ENCODE results near the gene UTP18. TPM values are rescaled to one million over a fixed set of nuclear protein-coding genes. Genes with fewer than 3 reads are reported as not detected.

UTP18 gene
- total and polyA plus RNA-seq, 5 donors from 2014 or later, result 50.2 to 56.7 (median 55.4) TPM

DNA sequence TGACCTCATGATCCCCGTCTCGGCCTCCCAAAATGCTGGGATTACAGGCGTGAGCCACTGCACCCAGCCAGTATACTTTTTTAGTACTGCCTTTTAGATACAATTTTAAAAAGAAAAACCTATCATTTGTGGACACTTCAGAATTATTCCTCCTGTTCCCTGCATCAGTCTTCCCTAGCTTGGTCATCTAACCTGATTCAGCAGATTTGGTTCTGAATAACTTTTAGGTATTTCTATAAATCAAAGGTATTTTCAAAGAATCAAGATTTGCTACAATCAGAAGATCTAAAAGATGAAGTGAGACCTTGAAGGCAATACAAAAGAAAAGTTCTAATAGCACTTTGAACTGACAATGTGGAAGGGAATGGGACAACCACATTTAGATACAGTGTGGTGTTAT, 30.5 kb upstream of the UTP18 start:
- Histone ChIP-seq H3K9me3 (ENCODE audit: control insufficient read depth in 2 of 2, low read length in 2 of 2) (no peaks in the 10 kb centered on the region), H3K27me3 (ENCODE audit: control insufficient read depth, insufficient read depth, low read length) (no peaks in the 10 kb centered on the region), H3K4me1 (ENCODE audit: control insufficient read depth, insufficient read depth, low read length, poor library complexity, severe bottlenecking) (no peaks in the 10 kb centered on the region), H3K4me3 (ENCODE audit: low read depth, low read length) (no peak overlapping the region), H3K36me3 (ENCODE audit: control insufficient read depth, insufficient read depth, low read length) (no peaks in the 10 kb centered on the region), H3K27ac (ENCODE audit: insufficient read depth, low read length, poor library complexity, severe bottlenecking) (no peak overlapping the region)
- ATAC-seq (ENCODE audit: low read depth in 2 of 2), result no peak
- H3K9me3 Mint-ChIP-seq, result no peaks in the 10 kb centered on the region
- no peak for DNase-seq
- H3K4me3 Mint-ChIP-seq, result no peak overlapping the region
- H3K4me1 Mint-ChIP-seq, result peaks cover 32 to 46% (median 38%) of the 10 kb centered on the region in 4 donors
- H3K27ac Mint-ChIP-seq, result no peak overlapping the region
- no peaks in the 10 kb centered on the region for H3K27me3 Mint-ChIP-seq
- H3K36me3 Mint-ChIP-seq, result peaks cover 3% of the 10 kb centered on the region

DNA sequence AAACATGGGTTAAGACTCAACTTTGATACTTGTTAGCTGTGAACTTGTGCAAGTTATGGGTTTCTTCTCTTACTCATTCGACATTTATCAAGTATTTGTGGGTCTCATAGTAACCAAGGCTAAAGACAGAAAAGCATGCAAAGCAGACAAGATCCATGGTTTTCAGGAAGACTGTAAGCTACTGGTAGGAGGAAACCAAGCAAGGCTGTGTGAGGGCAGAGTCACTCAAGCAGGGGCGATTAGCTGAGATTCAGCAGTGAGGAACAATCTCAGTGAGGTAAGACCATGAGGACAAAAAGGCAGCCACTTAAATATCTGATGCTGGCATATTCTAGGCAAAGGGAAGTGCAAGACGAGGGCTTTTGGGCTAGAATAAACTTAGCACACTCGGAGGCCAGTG, 30.0 kb upstream of the UTP18 start:
- Histone ChIP-seq H3K36me3 (ENCODE audit: control insufficient read depth, insufficient read depth, low read length) (no peaks in the 10 kb centered on the region), H3K9me3 (ENCODE audit: control insufficient read depth in 2 of 2, low read length in 2 of 2) (no peaks in the 10 kb centered on the region), H3K4me1 (ENCODE audit: control insufficient read depth, insufficient read depth, low read length, poor library complexity, severe bottlenecking) (no peaks in the 10 kb centered on the region), H3K27ac (ENCODE audit: insufficient read depth, low read length, poor library complexity, severe bottlenecking) (no peak overlapping the region), H3K4me3 (ENCODE audit: low read depth, low read length) (no peak overlapping the region), H3K27me3 (ENCODE audit: control insufficient read depth, insufficient read depth, low read length) (no peaks in the 10 kb centered on the region)
- H3K4me3 Mint-ChIP-seq, result peak overlapping the region in 1 of 4 donors; percentile 21
- H3K9me3 Mint-ChIP-seq, result no peaks in the 10 kb centered on the region
- H3K36me3 Mint-ChIP-seq, result no peaks in the 10 kb centered on the region
- H3K4me1 Mint-ChIP-seq, result peaks cover 28 to 46% (median 37%) of the 10 kb centered on the region in 4 donors
- DNase-seq (no peak), ATAC-seq (ENCODE audit: low read depth in 2 of 2) (no peak)
- H3K27me3 Mint-ChIP-seq, result no peaks in the 10 kb centered on the region
- H3K27ac Mint-ChIP-seq, result peak overlapping the region in 1 of 3 donors; percentile 77

DNA sequence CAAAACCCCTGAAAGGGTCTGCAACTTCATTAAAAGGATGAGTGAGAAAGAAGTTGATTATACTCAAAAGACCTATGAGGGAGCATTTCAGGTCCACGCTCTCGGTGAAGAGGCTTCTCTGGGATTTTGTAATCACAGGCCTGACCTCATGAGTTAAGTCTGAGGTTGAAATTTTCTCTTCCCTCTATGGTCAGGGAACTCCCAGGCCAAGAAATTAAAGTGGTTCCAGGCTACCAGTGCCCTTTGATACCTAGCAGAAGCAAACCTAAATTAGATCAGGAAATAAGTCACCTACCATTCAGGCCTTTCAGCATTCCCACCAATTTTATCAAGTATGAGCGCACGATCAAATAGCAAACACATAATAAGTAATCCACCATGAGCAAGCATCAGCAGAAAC, 28.3 kb upstream of the UTP18 start:
- Histone ChIP-seq H3K27me3 (ENCODE audit: control insufficient read depth, insufficient read depth, low read length) (no peaks in the 10 kb centered on the region), H3K9me3 (ENCODE audit: control insufficient read depth in 2 of 2, low read length in 2 of 2) (no peaks in the 10 kb centered on the region), H3K4me3 (ENCODE audit: low read depth, low read length) (no peak overlapping the region), H3K27ac (ENCODE audit: insufficient read depth, low read length, poor library complexity, severe bottlenecking) (no peak overlapping the region), H3K36me3 (ENCODE audit: control insufficient read depth, insufficient read depth, low read length) (no peaks in the 10 kb centered on the region), H3K4me1 (ENCODE audit: control insufficient read depth, insufficient read depth, low read length, poor library complexity, severe bottlenecking) (no peaks in the 10 kb centered on the region)
- H3K9me3 Mint-ChIP-seq, result no peaks in the 10 kb centered on the region
- H3K36me3 Mint-ChIP-seq, result no peaks in the 10 kb centered on the region
- peak overlapping the region in 1 of 3 donors; percentile 45 for H3K27ac Mint-ChIP-seq
- peaks cover 33 to 58% (median 46%) of the 10 kb centered on the region in 4 donors for H3K4me1 Mint-ChIP-seq
- DNase-seq (no peak), ATAC-seq (ENCODE audit: low read depth in 2 of 2) (no peak)
- H3K27me3 Mint-ChIP-seq, result no peaks in the 10 kb centered on the region
- H3K4me3 Mint-ChIP-seq, result no peak overlapping the region

DNA sequence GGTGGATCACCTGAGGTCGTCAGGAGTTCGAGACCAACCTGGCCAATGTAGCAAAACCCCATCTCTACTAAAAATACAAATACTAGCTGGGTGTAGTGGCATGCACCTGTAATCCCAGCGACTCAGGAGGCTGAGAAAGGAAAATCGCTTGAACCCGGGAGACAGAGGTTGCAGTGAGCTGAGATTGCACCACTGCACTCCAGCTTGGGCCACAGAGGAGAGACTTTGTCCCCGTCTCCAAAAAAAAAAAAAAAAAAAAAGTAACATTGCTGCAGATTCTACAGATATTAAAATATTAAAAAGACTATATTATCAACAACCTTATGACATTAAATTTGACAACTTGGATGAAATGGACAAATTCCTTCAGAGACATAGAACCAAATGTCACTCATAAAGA, 26.2 kb upstream of the UTP18 start:
- no peaks in the 10 kb centered on the region for H3K36me3 ChIP-seq (ENCODE audit: control insufficient read depth, insufficient read depth, low read length)
- Mint-ChIP-seq H3K27ac (no peak overlapping the region), H3K4me3 (no peak overlapping the region), H3K36me3 (no peaks in the 10 kb centered on the region), H3K4me1 (peaks cover 37 to 69% (median 54%) of the 10 kb centered on the region in 4 donors), H3K9me3 (no peaks in the 10 kb centered on the region), H3K27me3 (no peaks in the 10 kb centered on the region)
- no peak overlapping the region for H3K27ac ChIP-seq (ENCODE audit: insufficient read depth, low read length, poor library complexity, severe bottlenecking)
- no peaks in the 10 kb centered on the region for H3K9me3 ChIP-seq (ENCODE audit: control insufficient read depth in 2 of 2, low read length in 2 of 2)
- ATAC-seq (ENCODE audit: low read depth in 2 of 2) (no peak), DNase-seq (no peak)
- H3K4me3 ChIP-seq (ENCODE audit: low read depth, low read length), result no peak overlapping the region
- no peaks in the 10 kb centered on the region for H3K27me3 ChIP-seq (ENCODE audit: control insufficient read depth, insufficient read depth, low read length)
- peaks cover 6% of the 10 kb centered on the region for H3K4me1 ChIP-seq (ENCODE audit: control insufficient read depth, insufficient read depth, low read length, poor library complexity, severe bottlenecking)

DNA sequence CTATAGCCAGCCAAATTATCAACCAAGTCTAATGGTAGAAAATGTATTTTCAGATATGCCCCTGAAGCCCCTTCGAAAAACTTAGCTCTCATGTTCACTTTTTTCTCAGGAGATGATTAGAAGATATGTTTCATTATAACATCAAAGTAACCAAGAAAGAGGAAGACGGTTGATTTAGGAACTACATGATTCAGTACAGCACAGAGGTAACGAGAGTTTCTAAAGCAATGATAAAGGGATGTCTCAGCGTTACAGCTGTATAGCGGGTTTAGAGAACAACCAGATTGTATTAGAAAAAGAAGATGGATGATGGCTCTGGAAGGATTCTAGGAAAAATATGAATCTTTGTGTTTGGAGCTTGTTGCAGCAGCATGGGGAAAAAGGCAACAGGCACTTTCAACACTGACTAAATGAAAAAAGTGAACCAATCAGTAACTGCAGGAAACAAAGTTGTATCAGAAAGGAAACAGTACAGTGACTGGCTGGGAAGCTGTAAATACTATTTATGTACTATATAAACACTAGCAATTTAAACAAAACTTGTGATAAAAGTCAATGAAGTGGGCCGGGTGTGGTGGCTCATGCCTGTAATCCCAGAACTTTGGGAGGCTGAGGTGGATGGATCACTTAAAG, 22.0 kb upstream of the UTP18 start:
- H3K36me3 ChIP-seq (ENCODE audit: control insufficient read depth, insufficient read depth, low read length), result no peaks in the 10 kb centered on the region
- peak overlapping the region in 3 of 4 donors; percentile 19 to 65 (median 52) for H3K4me3 Mint-ChIP-seq
- peak overlapping the region; percentile 54 for H3K4me3 ChIP-seq (ENCODE audit: low read depth, low read length)
- no peaks in the 10 kb centered on the region for H3K9me3 Mint-ChIP-seq
- DNase-seq (peak in 1 of 3 donors; percentile 22), ATAC-seq (ENCODE audit: low read depth in 2 of 2) (peak; percentile 60 to 66)
- no peaks in the 10 kb centered on the region for H3K27me3 Mint-ChIP-seq
- H3K27ac Mint-ChIP-seq, result peak overlapping the region in 2 of 3 donors; percentile 8 to 31
- H3K9me3 ChIP-seq (ENCODE audit: control insufficient read depth in 2 of 2, low read length in 2 of 2), result no peaks in the 10 kb centered on the region
- H3K27ac ChIP-seq (ENCODE audit: insufficient read depth, low read length, poor library complexity, severe bottlenecking), result no peak overlapping the region
- no peaks in the 10 kb centered on the region for H3K27me3 ChIP-seq (ENCODE audit: control insufficient read depth, insufficient read depth, low read length)
- peaks cover 3% of the 10 kb centered on the region for H3K36me3 Mint-ChIP-seq
- peaks cover 6% of the 10 kb centered on the region for H3K4me1 ChIP-seq (ENCODE audit: control insufficient read depth, insufficient read depth, low read length, poor library complexity, severe bottlenecking)
- H3K4me1 Mint-ChIP-seq, result peaks cover 29 to 79% (median 52%) of the 10 kb centered on the region in 4 donors

DNA sequence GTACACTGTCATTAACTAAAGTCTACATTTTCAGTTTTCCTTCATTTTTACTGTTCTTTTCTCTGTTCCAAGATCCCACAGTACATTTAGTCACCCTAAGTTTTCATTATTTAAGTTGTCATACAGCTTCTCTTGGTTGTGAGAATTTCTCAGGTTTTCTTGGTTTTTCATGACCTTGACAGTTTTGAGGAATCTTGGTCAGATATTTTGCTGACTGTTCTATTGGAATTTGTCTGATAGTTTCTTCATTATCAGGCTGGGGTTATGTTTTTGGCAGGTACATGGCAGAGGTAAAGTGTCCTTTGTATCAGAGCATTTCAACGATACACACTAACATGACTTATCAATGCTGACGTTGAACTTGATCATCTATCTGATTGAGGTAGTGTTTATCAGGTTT, 20.1 kb upstream of the UTP18 start:
- no peak overlapping the region for H3K27ac Mint-ChIP-seq
- H3K27me3 Mint-ChIP-seq, result no peaks in the 10 kb centered on the region
- Histone ChIP-seq H3K27ac (ENCODE audit: insufficient read depth, low read length, poor library complexity, severe bottlenecking) (no peak overlapping the region), H3K4me3 (ENCODE audit: low read depth, low read length) (no peak overlapping the region), H3K27me3 (ENCODE audit: control insufficient read depth, insufficient read depth, low read length) (no peaks in the 10 kb centered on the region), H3K36me3 (ENCODE audit: control insufficient read depth, insufficient read depth, low read length) (no peaks in the 10 kb centered on the region), H3K4me1 (ENCODE audit: control insufficient read depth, insufficient read depth, low read length, poor library complexity, severe bottlenecking) (peaks cover 6% of the 10 kb centered on the region), H3K9me3 (ENCODE audit: control insufficient read depth in 2 of 2, low read length in 2 of 2) (no peaks in the 10 kb centered on the region)
- DNase-seq, result no peak
- H3K9me3 Mint-ChIP-seq, result no peaks in the 10 kb centered on the region
- ATAC-seq (ENCODE audit: low read depth in 2 of 2), result no peak
- H3K36me3 Mint-ChIP-seq, result peaks cover 3% of the 10 kb centered on the region
- peaks cover 24 to 75% (median 52%) of the 10 kb centered on the region in 4 donors for H3K4me1 Mint-ChIP-seq
- no peak overlapping the region for H3K4me3 Mint-ChIP-seq

DNA sequence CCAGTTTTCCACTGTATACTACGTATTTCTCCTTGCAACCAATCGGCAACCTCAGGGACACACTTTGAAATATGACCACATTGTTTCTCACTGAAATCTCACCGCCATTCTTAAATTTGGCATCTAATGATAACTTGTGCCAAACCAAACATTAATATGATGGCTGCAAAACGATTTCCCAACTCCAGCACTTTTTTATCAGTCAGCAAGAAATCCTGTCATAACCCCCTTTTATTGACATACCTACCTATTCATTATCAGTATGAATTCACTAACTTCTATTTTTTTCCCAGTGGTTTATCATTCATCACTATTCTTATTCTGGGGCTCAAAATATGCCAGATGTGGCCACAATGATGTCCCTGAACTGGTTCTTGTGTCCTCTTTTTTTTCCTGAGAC, 16.3 kb upstream of the UTP18 start:
- H3K27ac Mint-ChIP-seq, result no peak overlapping the region
- ATAC-seq (ENCODE audit: low read depth in 2 of 2) (no peak), DNase-seq (no peak)
- Histone ChIP-seq H3K27me3 (ENCODE audit: control insufficient read depth, insufficient read depth, low read length) (no peaks in the 10 kb centered on the region), H3K4me3 (ENCODE audit: low read depth, low read length) (no peak overlapping the region), H3K9me3 (ENCODE audit: control insufficient read depth in 2 of 2, low read length in 2 of 2) (no peaks in the 10 kb centered on the region), H3K4me1 (ENCODE audit: control insufficient read depth, insufficient read depth, low read length, poor library complexity, severe bottlenecking) (no peaks in the 10 kb centered on the region), H3K27ac (ENCODE audit: insufficient read depth, low read length, poor library complexity, severe bottlenecking) (no peak overlapping the region), H3K36me3 (ENCODE audit: control insufficient read depth, insufficient read depth, low read length) (no peaks in the 10 kb centered on the region)
- peaks cover 13 to 48% (median 35%) of the 10 kb centered on the region in 4 donors for H3K4me1 Mint-ChIP-seq
- H3K27me3 Mint-ChIP-seq, result no peaks in the 10 kb centered on the region
- H3K4me3 Mint-ChIP-seq, result no peak overlapping the region
- peaks cover 10% of the 10 kb centered on the region for H3K36me3 Mint-ChIP-seq
- no peaks in the 10 kb centered on the region for H3K9me3 Mint-ChIP-seq

DNA sequence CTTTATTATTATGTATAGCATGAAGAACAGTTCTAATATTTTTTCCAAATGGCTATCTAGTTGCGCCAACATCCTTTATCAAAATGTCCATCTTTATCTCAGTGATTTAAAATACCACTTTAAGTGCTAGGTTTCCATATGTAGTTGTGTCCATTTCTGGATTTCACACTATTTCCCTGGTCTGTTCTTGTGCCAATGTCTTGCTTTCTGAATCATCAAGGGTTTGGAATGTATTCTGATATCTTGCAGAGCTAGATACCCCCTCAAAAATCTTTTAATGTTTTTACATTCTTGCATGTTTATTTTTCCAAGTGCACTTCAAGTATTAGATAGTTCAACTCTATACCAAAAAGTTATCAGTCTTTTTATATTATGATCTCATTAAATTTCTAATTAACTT, 14.8 kb upstream of the UTP18 start:
- no peaks in the 10 kb centered on the region for H3K4me1 ChIP-seq (ENCODE audit: control insufficient read depth, insufficient read depth, low read length, poor library complexity, severe bottlenecking)
- Mint-ChIP-seq H3K4me1 (peaks cover 11 to 37% (median 26%) of the 10 kb centered on the region in 4 donors), H3K27me3 (no peaks in the 10 kb centered on the region), H3K36me3 (peaks cover 12% of the 10 kb centered on the region), H3K27ac (no peak overlapping the region), H3K9me3 (no peaks in the 10 kb centered on the region), H3K4me3 (no peak overlapping the region)
- H3K4me3 ChIP-seq (ENCODE audit: low read depth, low read length), result no peak overlapping the region
- no peak overlapping the region for H3K27ac ChIP-seq (ENCODE audit: insufficient read depth, low read length, poor library complexity, severe bottlenecking)
- H3K9me3 ChIP-seq (ENCODE audit: control insufficient read depth in 2 of 2, low read length in 2 of 2), result no peaks in the 10 kb centered on the region
- DNase-seq (no peak), ATAC-seq (ENCODE audit: low read depth in 2 of 2) (no peak)
- H3K27me3 ChIP-seq (ENCODE audit: control insufficient read depth, insufficient read depth, low read length), result no peaks in the 10 kb centered on the region
- no peaks in the 10 kb centered on the region for H3K36me3 ChIP-seq (ENCODE audit: control insufficient read depth, insufficient read depth, low read length)

Measured in CD4-positive, CD25-positive, alpha-beta regulatory T cell (primary cell).